ENCODE results near the gene PLEKHA5. TPM values are rescaled to one million over a fixed set of nuclear protein-coding genes. Genes with fewer than 3 reads are reported as not detected.

The PLEKHA5 gene
- polyA plus RNA-seq, 3 donors: 0.35 to 0.79 (median 0.41) TPM

- no peak overlapping the region for H3K4me3 ChIP-seq (replicated peaks in 1 of 3; ENCODE audit: low read depth in 2 of 3, low read length in 3 of 3)
- H3K27ac Mint-ChIP-seq: peak overlapping the region in 1 of 7 donors; percentile 64
- peaks cover 0 to 2% (median 0%) of the 10 kb centered on the region in 3 donors for H3K27me3 Mint-ChIP-seq (ENCODE audit: low read depth in 3 of 3)
- H3K9me3 ChIP-seq (replicated peaks in 1 of 2; ENCODE audit: control insufficient read depth in 1 of 2, insufficient read depth in 1 of 2, low read length in 2 of 2): no peaks in the 10 kb centered on the region
- no peak overlapping the region for H3K4me3 Mint-ChIP-seq
- TF ChIP-seq CTCF (IDR thresholded peaks at IDR 0.05): no peak
- H3K9ac ChIP-seq (ENCODE audit: insufficient read depth, low read length, poor library complexity, severe bottlenecking): no peak overlapping the region
- no peak overlapping the region for H3K4me2 ChIP-seq (replicated peaks; ENCODE audit: extremely low read depth, low read length, poor library complexity, severe bottlenecking)
- no CpG with 5 or more reads among the region's 1 CpG for WGBS (ENCODE audit: insufficient coverage)
- no peak overlapping the region for H2AFZ ChIP-seq (ENCODE audit: insufficient read depth, low read depth, low read length, poor library complexity, severe bottlenecking)
- no peak overlapping the region for H3K27ac ChIP-seq (ENCODE audit: low read depth in 1 of 2, low read length in 2 of 2)
- no peaks in the 10 kb centered on the region for H3K79me2 ChIP-seq (ENCODE audit: insufficient read depth, low read length)
- no peaks in the 10 kb centered on the region for H3K4me1 ChIP-seq (ENCODE audit: control insufficient read depth in 1 of 2, insufficient read depth in 2 of 2, low read length in 2 of 2)
- no peaks in the 10 kb centered on the region for H3K4me1 Mint-ChIP-seq
- no peaks in the 10 kb centered on the region for H4K20me1 ChIP-seq (ENCODE audit: insufficient read depth, low read length)
- H3K9me3 Mint-ChIP-seq: no peaks in the 10 kb centered on the region
- H3K36me3 Mint-ChIP-seq: no peaks in the 10 kb centered on the region
- DNase-seq: no peak
- H3K36me3 ChIP-seq (replicated peaks in 1 of 2; ENCODE audit: control insufficient read depth in 1 of 2, insufficient read depth in 2 of 2, low read length in 2 of 2): no peaks in the 10 kb centered on the region
- intact Hi-C loops (cut with micrococcal nuclease): no loop called here
- H3K27me3 ChIP-seq (ENCODE audit: control insufficient read depth in 2 of 2, insufficient read depth in 2 of 2, low read length in 2 of 2): no peaks in the 10 kb centered on the region
Observed at GRCh38 chr12:19287302-19287701, 157.8 kb downstream of the PLEKHA5 start.

GRCh38 chr12:19288161-19288560, 158.6 kb downstream of the PLEKHA5 start:
- Histone ChIP-seq H4K20me1 (ENCODE audit: insufficient read depth, low read length) (no peaks in the 10 kb centered on the region), H3K4me3 (replicated peaks in 1 of 3; ENCODE audit: low read depth in 2 of 3, low read length in 3 of 3) (no peak overlapping the region), H3K79me2 (ENCODE audit: insufficient read depth, low read length) (no peaks in the 10 kb centered on the region), H3K9ac (ENCODE audit: insufficient read depth, low read length, poor library complexity, severe bottlenecking) (no peak overlapping the region), H3K27me3 (ENCODE audit: control insufficient read depth in 2 of 2, insufficient read depth in 2 of 2, low read length in 2 of 2) (no peaks in the 10 kb centered on the region), H2AFZ (ENCODE audit: insufficient read depth, low read depth, low read length, poor library complexity, severe bottlenecking) (no peak overlapping the region), H3K27ac (ENCODE audit: low read depth in 1 of 2, low read length in 2 of 2) (no peak overlapping the region), H3K4me1 (ENCODE audit: control insufficient read depth in 1 of 2, insufficient read depth in 2 of 2, low read length in 2 of 2) (no peaks in the 10 kb centered on the region), H3K4me2 (replicated peaks; ENCODE audit: extremely low read depth, low read length, poor library complexity, severe bottlenecking) (no peak overlapping the region), H3K36me3 (replicated peaks in 1 of 2; ENCODE audit: control insufficient read depth in 1 of 2, insufficient read depth in 2 of 2, low read length in 2 of 2) (no peaks in the 10 kb centered on the region), H3K9me3 (replicated peaks in 1 of 2; ENCODE audit: control insufficient read depth in 1 of 2, insufficient read depth in 1 of 2, low read length in 2 of 2) (no peaks in the 10 kb centered on the region)
- no peak for DNase-seq
- no peak for TF ChIP-seq CTCF (IDR thresholded peaks at IDR 0.05)
- no peaks in the 10 kb centered on the region for H3K4me1 Mint-ChIP-seq
- H3K4me3 Mint-ChIP-seq: no peak overlapping the region
- no CpG with 5 or more reads among the region's 4 CpGs for WGBS (ENCODE audit: insufficient coverage)
- H3K27ac Mint-ChIP-seq: no peak overlapping the region
- no peaks in the 10 kb centered on the region for H3K9me3 Mint-ChIP-seq
- no peaks in the 10 kb centered on the region for H3K36me3 Mint-ChIP-seq
- peaks cover 0 to 3% (median 0%) of the 10 kb centered on the region in 3 donors for H3K27me3 Mint-ChIP-seq (ENCODE audit: low read depth in 3 of 3)
- intact Hi-C loops (cut with micrococcal nuclease): no loop called here
